Activated effector memory CD4-positive, alpha-beta T cell treated with anti-CD3 and anti-CD28 coated beads, Interleukin-2, amount 50 U/mL, for 16 hours (primary cell): ENCODE data around the gene PLEKHH3.
"Not testable (repeated sequence)": the region's sequence is repeated elsewhere in the genome, so short reads cannot be mapped to it uniquely, and the experiment has no call there.

Source experiments
- DNase-seq: peaks from one replicate; pipeline ENCODE4 v3.0.0-alpha.2; 2020

The PLEKHH3 gene

GRCh38 chr17:42627032-42627764 is 49.6 kb downstream of the PLEKHH3 start:
- not testable (repeated sequence) for DNase-seq

GRCh38 chr17:42623732-42624596 is 52.8 kb downstream of the PLEKHH3 start:
- DNase-seq, result no peak

GRCh38 chr17:42623271-42623670 is 53.5 kb downstream of the PLEKHH3 start:
- no peak for DNase-seq

- DNase-seq, result not testable (repeated sequence)
Observed at GRCh38 chr17:42621987-42622386, 54.8 kb downstream of the PLEKHH3 start.

- no peak for DNase-seq
Observed at GRCh38 chr17:42618442-42619150, 58.2 kb downstream of the PLEKHH3 start.

GRCh38 chr17:42617956-42618431 is 58.8 kb downstream of the PLEKHH3 start:
- no peak for DNase-seq
